NOMO-1 treated with DMSO at 0.1 percent for 48 hours (cell line): ENCODE data around the gene TRAPPC3.

Experiments
- DNase-seq: peaks from one replicate; lab custom pipeline; 2025; ENCODE audit not compliant: unreplicated experiment; lab: John Stamatoyannopoulos, UW

The TRAPPC3 gene

DNA sequence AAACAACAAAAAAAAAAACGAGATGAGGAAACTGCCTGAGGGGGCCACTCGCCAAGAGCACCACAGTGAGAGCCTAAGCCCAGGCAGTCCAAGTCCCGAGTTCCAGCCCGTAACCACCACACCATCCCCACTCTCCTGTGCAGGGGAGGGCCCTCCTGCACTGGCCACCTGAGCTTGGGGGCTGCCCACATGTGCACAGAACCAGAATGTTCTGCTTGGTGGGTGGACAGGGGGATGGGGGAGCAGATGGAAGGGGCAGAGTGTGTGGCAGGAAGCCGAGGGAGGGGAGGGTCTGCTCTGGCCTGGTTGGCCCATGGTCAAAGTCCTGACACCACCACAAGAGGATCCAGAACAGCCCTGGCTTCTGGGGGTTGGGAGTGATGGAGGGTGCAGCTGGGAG is 43.0 kb downstream of the TRAPPC3 start:
- no peak for DNase-seq

- DNase-seq, result no peak
Observed at GRCh38 chr1:36101546-36101945, 47.7 kb downstream of the TRAPPC3 start.

- no peak for DNase-seq
Observed at GRCh38 chr1:36100376-36100775, 48.9 kb downstream of the TRAPPC3 start.

DNA sequence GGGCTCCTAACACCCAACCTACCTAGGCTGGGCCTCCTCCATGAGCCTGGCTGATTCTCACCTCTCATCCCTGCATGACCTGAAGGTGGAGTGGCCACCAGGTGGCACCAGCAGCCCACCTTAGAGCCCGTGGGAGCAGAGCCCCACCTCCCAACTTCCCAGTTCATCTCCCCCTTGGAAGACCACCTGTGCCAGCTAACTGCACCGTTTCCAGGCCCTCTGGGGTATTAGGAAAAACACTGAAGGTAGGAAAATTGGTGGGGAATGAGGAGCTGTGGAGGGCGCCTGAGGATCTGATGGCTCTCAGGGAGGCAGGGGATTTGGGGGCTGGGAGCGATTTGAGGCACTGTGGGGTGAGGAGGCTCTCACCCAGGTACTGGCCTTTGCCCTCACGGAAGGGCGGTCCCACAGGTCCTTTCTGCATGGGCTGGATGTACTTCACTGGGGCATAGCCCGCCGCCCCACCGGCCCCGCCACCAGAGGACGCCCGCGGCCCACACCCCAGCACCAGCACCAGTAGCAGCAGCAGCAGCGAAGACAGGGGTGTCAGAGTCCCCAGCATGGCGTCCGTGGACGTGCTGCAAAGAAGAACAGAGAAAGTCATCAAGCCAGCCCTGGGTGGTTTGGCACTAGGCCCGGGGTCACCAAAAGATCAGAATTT is 49.5 kb downstream of the TRAPPC3 start:
- DNase-seq, result peak; percentile 28

DNA sequence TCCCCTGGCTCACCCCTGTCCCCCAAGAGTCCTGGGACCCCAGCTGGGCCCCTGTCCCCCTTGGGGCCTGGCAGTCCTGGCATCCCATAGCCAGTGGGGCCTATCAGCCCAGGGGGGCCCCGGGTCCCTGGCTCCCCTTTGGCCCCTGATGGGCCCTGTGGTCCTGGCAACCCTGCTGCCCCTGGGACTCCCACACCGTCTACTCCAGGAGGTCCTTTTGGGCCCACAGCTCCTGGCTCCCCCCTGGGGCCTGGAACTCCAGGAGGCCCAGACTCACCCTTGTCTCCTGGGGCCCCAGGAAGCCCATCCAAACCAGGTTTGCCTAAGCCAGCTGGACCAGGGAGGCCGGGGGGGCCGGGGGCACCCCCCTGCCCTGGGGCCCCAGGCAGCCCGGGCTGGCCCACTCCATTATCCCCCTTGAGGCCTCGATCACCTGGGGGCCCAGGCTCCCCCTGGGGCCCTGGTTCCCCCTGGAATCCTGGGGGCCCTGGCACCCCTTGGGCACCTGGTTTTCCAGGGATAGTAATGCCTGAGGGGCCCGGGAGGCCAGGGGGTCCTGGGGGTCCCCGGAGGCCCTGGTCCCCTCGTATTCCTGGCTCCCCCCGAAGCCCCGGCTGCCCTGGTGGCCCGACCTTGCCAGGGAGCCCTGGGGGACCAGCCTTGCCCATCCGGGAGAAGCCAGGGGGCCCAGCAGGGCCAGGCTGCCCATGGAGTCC is 50.5 kb downstream of the TRAPPC3 start:
- no peak for DNase-seq

DNA sequence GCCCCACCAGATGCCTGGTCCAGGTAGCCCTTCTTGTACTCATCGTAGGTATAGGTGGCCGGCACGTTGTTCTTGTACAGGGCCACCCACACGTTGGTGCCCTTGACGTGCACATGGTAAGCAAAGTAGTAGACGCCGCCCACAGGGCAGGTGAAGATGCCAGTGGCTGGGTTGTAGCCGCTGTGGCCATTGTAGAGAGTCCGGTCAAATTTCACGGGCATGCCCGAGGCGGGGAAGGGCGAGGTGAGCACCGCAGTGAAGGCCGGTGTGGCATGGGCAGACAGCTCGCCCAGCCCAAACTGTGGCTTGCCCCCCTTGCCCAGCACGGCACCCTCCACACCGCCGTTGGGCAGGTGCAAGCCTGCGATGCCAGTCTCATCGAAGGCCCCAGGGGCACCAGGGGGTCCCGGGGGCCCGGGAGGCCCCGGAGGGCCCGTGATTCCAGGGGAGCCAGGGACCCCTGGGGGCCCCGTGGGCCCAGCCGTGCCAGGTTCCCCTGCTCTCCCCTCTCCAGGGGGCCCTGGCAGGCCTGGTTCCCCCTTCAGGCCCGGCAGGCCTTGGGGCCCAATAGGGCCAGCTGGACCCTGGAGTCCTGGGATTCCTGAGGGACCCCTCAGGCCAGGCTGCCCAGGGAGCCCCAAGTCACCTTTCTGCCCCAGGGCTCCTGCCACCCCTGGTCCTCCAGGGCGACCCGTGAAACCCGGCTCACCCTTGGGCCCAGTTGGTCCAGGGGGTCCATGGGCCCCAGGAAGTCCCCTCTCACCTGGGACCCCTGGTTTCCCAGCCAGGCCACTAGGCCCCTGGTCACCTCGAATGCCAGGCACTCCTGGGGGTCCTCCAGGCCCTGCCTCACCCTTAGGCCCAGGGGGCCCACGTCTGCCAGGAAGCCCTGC is 51.3 kb downstream of the TRAPPC3 start:
- no peak for DNase-seq

- no peak for DNase-seq
Observed at GRCh38 chr1:36096500-36097432, 52.5 kb downstream of the TRAPPC3 start.

DNA sequence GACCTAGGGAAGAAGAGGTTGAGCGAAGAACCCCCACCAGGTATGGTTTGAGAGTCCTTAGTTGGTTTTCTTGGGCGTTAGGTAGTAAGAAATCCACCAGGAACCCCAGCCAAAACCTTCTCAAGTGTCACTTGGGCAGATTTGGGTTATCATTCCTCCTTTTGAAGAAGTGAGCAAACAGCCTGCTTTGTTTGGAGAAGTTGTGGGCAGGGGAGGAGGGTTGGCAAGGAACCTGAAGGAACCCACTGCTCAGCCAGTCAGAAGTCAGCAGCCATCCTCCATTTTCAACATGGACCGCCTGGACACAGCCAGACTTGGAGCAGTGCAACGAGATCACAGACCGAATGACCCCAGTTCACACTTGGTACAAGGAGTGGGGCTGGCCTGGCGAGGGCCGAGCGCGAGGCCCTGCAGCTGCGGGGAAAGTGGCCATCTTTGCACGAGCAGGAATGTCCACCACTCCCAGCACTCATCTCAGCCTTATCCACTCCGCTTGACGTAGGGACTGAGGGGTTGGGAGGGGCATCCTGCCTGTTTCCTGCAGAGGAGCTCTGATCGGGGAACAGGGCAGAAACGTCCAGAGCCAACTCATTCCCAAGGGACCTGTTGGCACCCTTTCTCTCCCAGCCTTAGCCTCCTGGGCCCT is 53.4 kb downstream of the TRAPPC3 start:
- DNase-seq, result peak; percentile 64

DNA sequence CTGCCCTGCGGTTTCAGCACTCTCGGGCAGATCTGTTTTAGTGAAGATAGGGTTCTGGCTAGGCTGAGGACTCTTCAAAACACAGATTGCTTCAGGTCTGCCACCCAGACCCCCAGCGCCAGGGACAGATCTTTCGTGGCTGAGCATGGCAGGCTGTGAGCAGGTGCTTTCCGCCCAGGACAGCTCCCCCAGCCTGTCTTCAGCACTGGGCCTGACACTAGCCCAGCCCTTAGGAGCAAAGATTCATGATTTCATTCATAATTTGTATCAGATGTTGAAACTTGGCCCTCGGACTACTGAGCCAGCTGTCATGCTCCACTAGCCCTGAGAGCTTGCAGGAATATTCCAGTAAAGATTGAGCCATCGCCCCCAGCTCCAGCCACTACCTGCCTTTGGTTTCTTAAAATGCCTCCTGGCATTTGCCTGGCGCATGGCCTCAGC is 54.6 kb downstream of the TRAPPC3 start:
- no peak for DNase-seq

- DNase-seq, result no peak
Observed at GRCh38 chr1:36093929-36094328, 55.4 kb downstream of the TRAPPC3 start.

GRCh38 chr1:36093226-36093625 is 56.1 kb downstream of the TRAPPC3 start:
- no peak for DNase-seq

DNA sequence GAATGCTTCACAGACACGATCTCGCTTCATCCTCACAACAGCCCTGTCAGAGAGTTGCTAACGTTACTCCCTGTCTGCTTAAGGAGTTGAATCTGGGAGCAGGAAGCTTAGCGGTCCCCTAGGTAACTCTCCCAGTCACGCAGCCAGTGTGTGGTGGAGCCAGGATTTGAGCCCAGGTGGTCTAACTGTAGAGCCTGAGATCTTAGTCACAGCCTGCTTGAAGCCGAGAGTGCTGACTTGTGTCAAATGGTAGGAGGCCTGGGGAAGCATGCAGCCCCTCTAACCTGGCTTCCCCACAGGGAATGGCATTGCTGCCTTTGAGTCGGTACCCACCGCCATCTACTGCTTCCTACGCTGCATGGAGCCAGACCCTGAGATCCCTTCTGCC is 56.5 kb downstream of the TRAPPC3 start:
- no peak for DNase-seq

DNA sequence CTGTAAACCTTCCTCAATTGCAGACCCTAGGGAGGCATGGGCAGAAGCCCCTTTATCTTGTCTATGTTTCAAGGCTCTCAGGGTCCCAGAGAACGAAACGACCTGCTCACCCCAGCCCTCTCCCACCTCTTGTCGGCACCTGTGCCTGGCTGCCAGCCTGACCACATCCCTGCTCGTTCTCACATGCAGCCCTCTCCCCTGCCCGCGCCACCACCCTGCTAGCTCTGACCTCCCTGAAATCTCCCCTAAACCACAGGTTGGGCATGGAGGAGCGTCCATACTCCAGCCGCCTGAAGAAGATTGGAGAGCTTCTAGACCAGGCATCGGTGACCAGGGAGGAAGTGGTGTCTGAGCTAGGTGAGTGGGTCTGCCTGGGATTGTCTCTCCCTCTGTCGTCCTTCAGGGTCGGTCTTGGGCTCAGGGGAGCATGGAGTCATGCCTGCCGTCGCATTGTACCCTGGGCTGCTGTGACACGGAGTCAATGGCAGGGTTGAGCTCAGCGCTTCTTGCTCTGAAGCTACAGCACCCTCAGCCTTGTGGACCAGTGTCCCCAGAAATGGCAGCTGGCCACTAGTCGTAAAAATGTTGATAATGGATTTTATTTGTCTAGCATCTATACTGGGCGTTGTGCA is 57.0 kb downstream of the TRAPPC3 start:
- DNase-seq, result peak; percentile 3

GRCh38 chr1:36091698-36092097 is 57.6 kb downstream of the TRAPPC3 start:
- DNase-seq, result no peak

- DNase-seq, result no peak
Observed at GRCh38 chr1:36091141-36091540, 58.1 kb downstream of the TRAPPC3 start.

GRCh38 chr1:36089393-36090121 is 59.7 kb downstream of the TRAPPC3 start:
- DNase-seq, result peak; percentile 54

DNA sequence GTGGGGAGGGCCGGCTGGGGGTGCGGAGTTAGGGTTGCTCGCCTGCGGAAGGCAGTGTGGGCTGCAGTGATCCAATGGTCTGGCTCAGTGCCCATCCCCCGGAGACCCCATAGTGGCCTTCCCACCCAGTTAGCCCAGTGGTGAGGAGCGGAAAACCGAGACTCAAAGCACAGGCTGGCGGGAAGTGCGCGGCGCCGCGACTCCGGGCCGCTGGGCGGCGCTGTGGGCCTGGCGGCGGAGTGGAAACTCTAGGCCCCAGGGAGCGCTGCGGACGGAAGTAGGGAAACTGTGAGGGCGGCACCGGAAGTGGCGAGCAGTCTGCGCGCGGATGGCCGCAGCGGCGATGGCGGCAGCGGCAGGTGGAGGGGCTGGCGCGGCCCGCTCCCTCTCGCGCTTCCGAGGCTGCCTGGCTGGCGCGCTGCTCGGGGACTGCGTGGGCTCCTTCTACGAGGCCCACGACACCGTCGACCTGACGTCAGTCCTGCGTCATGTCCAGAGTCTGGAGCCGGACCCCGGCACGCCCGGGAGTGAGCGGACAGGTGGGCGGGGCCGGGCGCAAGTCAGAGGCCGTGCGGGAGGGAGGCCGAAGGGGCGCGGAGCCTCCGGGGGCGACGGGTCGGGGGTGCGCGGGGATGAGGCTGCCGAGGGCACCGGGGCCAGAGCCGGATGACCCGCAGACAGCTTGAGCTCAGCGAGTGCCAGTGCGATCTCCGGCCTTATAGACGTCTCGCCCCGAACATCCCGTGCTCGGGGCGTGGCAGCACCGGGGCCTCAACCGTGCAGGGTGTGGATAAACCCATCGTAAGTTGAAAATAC is 60.5 kb downstream of the TRAPPC3 start, which contains the start of gene ADPRS:
Gene ADPRS, plus strand, starts transcription at position 316 of the 816 bp plus-strand sequence. Its CDS starts 13 bp downstream, at position 329.
- peak; percentile 90 for DNase-seq

DNA sequence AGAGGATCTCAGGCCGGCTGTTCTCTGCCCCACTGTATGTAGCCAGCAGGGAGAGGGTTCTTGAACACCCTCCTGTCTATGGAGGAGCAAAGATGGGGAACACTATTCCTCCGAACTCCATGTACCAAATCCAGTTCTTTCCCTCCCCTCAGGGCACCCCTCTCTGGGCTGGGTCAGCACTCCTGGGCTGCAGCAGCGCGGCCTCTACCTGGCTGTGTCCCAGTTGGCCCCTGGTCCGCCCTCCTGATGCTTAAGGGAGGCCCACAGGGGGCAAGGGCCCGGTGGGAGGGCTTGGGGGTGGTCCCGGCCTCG is 61.1 kb downstream of the TRAPPC3 start:
- no peak for DNase-seq
